Lower lobe of right lung (tissue), 2 donors: ENCODE data around the gene RAB40A. TPM values are rescaled to one million over a fixed set of nuclear protein-coding genes. Genes with fewer than 3 reads are reported as not detected.

Source experiments
- ATAC-seq, 2 donors: fragments of 200-7000 bp; cut with Tn5 transposase; one replicate each; pipeline ENCODE4 v1.9.1; 2020 to 2022; ENCODE audit warnings: mild to moderate bottlenecking in 2 of 2, moderate library complexity in 2 of 2
- DNase-seq: peaks from one replicate; pipeline ENCODE4 v3.0.0-alpha.2; 2020
- H3K27ac ChIP-seq: fragments of 200-600 bp; one replicate; pipeline ENCODE4 v1.8.0; 2022
- H3K27me3 ChIP-seq: fragments of 200-600 bp; one replicate; pipeline ENCODE4 v1.8.0; 2022; ENCODE audit warnings: low read depth
- H3K36me3 ChIP-seq: fragments of 200-600 bp; one replicate; pipeline ENCODE4 v1.8.0; 2022; ENCODE audit warnings: mild to moderate bottlenecking
- H3K4me1 ChIP-seq: fragments of 200-600 bp; one replicate; pipeline ENCODE4 v1.8.0; 2022
- H3K4me3 ChIP-seq: fragments of 200-600 bp; one replicate; pipeline ENCODE4 v1.8.0; 2022; ENCODE audit warnings: mild to moderate bottlenecking
- H3K9me3 ChIP-seq: fragments of 200-600 bp; one replicate; pipeline ENCODE4 v1.8.0; 2022
- CTCF ChIP-seq: fragments of 200-600 bp; IDR thresholded peaks from one replicate; pipeline ENCODE4 v1.8.0; 2022; ENCODE audit warnings: antibody characterized with exemption, mild to moderate bottlenecking
- intact Hi-C: fragments of 100-400 bp; cut with DNase I; formaldehyde crosslinking; loops from one replicate; pipeline ENCODE4 v1.11.0; 2022
- total RNA-seq: library from RNA; stranded (reverse); fragmentation: NEBNext Ultra II Directional; extraction: Animal tissue kit (Norgen Biotek cat#: 25700); gene quantifications from one replicate; pipeline ENCODE4 v1.2.1, GENCODE V29; 2021
- donor health status: DM: no; HTN: yes; CAD: no; lungs with severe emphysema.

The RAB40A gene
- total RNA-seq, 1 donor from 2014 or later: 0.53 TPM

- peak in 1 of 2 donors; percentile 21 for ATAC-seq
- no peak for TF ChIP-seq CTCF
Observed at GRCh38 chrX:103513476-103514108, 5.7 kb downstream of the RAB40A start.

GRCh38 chrX:103513067-103513466, 6.2 kb downstream of the RAB40A start:
- no peak for TF ChIP-seq CTCF
- H3K36me3 ChIP-seq: no peaks in the 10 kb centered on the region
- ATAC-seq (no peak), DNase-seq (no peak)
- H3K4me1 ChIP-seq: no peaks in the 10 kb centered on the region
- no peaks in the 10 kb centered on the region for H3K27me3 ChIP-seq
- intact Hi-C loops: no loop called here
- no peaks in the 10 kb centered on the region for H3K9me3 ChIP-seq
- no peak overlapping the region for H3K27ac ChIP-seq
- no peak overlapping the region for H3K4me3 ChIP-seq

More at GRCh38 chrX:103513476-103514108, 5.7 kb downstream of the RAB40A start:
- no peaks in the 10 kb centered on the region for H3K27me3 ChIP-seq
- H3K4me1 ChIP-seq: no peaks in the 10 kb centered on the region
- intact Hi-C loops: no loop called here
- H3K4me3 ChIP-seq: no peak overlapping the region
- no peak for DNase-seq
- H3K36me3 ChIP-seq: no peaks in the 10 kb centered on the region
- no peaks in the 10 kb centered on the region for H3K9me3 ChIP-seq
- H3K27ac ChIP-seq: no peak overlapping the region

GRCh38 chrX:103510031-103510430, 9.3 kb downstream of the RAB40A start:
- Histone ChIP-seq H3K27me3 (no peaks in the 10 kb centered on the region), H3K27ac (no peak overlapping the region), H3K4me1 (no peaks in the 10 kb centered on the region), H3K36me3 (no peaks in the 10 kb centered on the region), H3K4me3 (no peak overlapping the region), H3K9me3 (no peaks in the 10 kb centered on the region)
- no peak for TF ChIP-seq CTCF
- intact Hi-C loops: no loop called here
- DNase-seq: no peak
- ATAC-seq: no peak

- DNase-seq (no peak), ATAC-seq (no peak)
- no peaks in the 10 kb centered on the region for H3K27me3 ChIP-seq
Observed at GRCh38 chrX:103503853-103504207, 15.5 kb downstream of the RAB40A start.

GRCh38 chrX:103503163-103503852, 16.0 kb downstream of the RAB40A start:
- H3K27me3 ChIP-seq: no peaks in the 10 kb centered on the region
- ATAC-seq (no peak), DNase-seq (no peak)
- no peaks in the 10 kb centered on the region for H3K9me3 ChIP-seq
- H3K36me3 ChIP-seq: no peaks in the 10 kb centered on the region
- intact Hi-C loops: no loop called here
- H3K4me3 ChIP-seq: no peak overlapping the region
- no peak for TF ChIP-seq CTCF
- H3K4me1 ChIP-seq: no peaks in the 10 kb centered on the region
- no peak overlapping the region for H3K27ac ChIP-seq

More at GRCh38 chrX:103503853-103504207, 15.5 kb downstream of the RAB40A start:
- Histone ChIP-seq H3K9me3 (no peaks in the 10 kb centered on the region), H3K36me3 (no peaks in the 10 kb centered on the region), H3K4me1 (no peaks in the 10 kb centered on the region), H3K27ac (no peak overlapping the region), H3K4me3 (no peak overlapping the region)
- intact Hi-C loops: no loop called here
- TF ChIP-seq CTCF: no peak
